ENCODE data around the gene ZC3H12C.
"Not testable (repeated sequence)": the region's sequence is repeated elsewhere in the genome, so short reads cannot be mapped to it uniquely, and the experiment has no call there.

ZC3H12C gene

DNA sequence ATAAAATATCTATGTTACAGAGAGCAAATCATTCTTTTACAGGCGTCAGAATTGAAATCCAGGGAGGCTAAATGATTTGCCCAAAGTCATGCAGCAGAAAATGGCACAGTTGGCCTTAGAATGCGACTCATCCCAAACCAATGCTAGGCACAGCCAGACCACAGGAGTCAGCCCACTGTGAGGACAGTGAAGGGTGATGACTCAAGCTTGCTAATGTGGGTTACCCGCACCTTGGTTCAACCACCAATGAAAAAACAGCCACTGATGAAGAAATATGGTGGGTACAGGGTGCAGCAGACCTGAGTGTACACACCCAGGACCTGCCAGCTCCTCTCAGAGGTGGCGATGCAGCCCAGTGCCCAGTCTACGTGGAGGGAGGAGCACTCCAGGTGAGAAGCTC lies 89.7 kb downstream of the ZC3H12C start:
- no peak for TF ChIP-seq GATA1 (IDR thresholded peaks at IDR 0.05; ENCODE audit: low read depth, low read length)
- TF ChIP-seq POLR2A (IDR thresholded peaks at IDR 0.05; ENCODE audit: low read length) = no peak
- DNase-seq = no peak

DNA sequence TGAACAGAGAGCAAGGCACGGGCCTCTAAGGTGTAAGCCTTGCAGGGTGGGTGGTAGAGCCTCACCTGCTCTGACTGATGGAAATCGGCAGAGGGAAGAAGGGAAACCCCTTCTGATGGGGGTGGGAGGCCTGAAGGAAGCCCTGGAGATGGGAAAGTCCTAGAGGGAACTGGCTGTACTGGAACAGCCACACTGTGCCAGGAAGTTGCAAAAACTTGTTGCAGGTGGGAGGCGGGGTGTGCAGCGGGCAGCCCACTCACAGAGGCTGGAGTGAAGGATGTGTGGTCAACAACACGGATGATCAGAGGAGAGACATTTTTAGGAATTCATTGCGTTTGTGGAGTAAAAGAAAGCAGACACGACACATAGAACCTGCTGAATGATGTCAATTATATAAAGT lies 91.3 kb downstream of the ZC3H12C start:
- no peak for TF ChIP-seq POLR2A (IDR thresholded peaks at IDR 0.05; ENCODE audit: low read length)
- no peak for TF ChIP-seq GATA1 (IDR thresholded peaks at IDR 0.05; ENCODE audit: low read depth, low read length)
- DNase-seq = no peak

DNA sequence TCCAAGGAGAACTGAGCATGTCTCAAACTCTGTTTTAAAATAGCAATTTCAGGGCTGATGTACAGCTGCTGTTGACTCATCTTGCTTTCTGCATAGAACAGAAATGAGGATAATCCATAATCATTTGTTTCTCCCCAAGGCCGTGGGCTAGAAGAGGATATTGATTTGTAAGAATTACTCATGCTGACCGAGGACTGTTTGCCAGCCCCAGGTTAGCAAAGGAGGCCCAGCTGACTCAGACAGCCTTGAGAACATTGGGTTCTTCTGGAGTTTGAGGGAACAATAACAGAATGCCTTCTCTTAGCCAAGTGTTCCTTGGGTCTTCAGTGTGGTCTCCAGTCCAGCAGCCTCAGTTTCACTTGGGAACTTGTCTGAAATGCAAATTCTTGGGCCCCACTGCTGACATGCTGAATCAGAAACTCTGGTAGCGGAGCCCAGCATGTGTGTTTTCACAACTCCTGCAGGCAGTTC lies 92.0 kb downstream of the ZC3H12C start:
- TF ChIP-seq GATA1 (IDR thresholded peaks at IDR 0.05; ENCODE audit: low read depth, low read length) = no peak
- DNase-seq = no peak

DNA sequence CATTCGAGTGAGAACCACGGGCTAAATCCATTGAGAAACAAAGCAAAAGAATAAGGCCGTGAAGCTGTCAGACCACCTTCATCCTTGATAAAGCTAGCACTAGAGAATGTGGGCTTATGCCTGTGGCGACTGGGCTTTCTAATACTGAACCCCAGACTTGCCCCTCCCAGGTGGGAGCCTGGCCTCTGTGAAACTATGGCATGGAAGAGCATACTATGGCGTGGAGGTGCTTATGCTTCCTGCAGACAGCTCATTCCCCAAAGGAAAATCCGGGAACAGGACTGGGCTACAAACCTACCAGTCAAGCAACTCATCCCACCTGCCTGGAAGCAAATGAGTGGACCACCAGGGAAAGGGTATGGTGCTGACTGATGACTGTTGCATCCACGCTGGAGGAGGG lies 92.4 kb downstream of the ZC3H12C start:
- TF ChIP-seq GATA1 (IDR thresholded peaks at IDR 0.05; ENCODE audit: low read depth, low read length) (no peak), POLR2A (IDR thresholded peaks at IDR 0.05; ENCODE audit: low read length) (no peak)
- no peak for DNase-seq

DNA sequence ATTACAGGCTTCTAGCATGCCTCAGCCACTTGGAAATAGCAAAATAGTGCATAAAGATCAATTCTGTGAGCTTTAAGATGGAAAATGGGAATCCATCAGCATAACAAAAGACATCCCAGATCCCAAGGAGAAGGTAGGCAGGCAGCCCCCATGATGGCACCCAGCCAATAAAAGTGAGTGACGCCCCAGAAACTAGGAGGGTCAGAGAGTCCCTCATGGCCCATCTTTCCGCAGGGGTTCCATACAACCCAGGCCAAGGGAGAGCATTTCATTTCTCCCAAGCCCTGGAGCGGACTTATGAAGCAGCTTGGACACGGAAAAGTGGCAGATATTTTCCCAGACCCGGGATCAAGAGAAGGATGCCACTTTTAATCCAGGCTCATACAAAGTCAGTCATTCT lies 93.3 kb downstream of the ZC3H12C start:
- DNase-seq = no peak
- no peak for TF ChIP-seq GATA1 (IDR thresholded peaks at IDR 0.05; ENCODE audit: low read depth, low read length)
- no peak for TF ChIP-seq POLR2A (IDR thresholded peaks at IDR 0.05; ENCODE audit: low read length)

DNA sequence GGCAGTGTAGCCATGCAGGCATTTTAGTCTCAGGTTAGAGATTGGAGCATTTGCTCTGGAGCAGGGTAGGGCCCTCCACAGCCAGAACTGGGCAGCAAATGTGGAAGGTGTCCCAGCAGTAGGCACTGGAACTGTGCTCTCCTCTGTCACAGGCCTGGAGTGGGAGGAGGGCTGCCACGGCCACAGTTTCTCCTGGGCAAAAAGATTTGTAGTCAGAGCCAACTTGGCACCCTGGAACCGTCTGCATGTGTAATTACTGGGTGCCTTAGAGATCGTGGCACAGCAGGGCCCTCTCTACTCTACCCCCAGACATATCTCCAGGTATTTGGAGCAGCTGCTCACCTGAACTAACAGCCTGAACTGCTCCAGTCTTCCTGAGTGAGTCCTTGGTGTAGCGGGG lies 93.7 kb downstream of the ZC3H12C start:
- TF ChIP-seq POLR2A (IDR thresholded peaks at IDR 0.05; ENCODE audit: low read length) = no peak
- TF ChIP-seq GATA1 (IDR thresholded peaks at IDR 0.05; ENCODE audit: low read depth, low read length) = no peak
- DNase-seq = no peak

DNA sequence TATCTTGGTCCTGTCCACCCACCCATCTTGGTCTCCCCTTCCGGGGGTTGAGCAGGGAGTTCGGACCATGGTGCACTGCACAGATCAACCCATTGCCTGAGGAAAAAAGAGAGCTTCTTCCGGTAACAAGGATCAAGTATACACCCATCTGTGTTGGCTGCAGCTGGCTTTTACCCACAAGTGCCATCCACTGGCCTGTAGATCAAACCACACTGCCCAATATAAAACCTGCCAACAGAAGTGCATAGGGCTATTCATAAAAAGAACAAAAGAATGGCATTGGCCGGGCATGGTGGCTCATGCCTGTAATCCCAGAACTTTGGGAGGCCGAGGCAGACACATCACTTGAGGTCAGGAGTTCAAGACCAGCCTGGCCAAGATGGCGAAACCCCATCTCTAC lies 94.5 kb downstream of the ZC3H12C start:
- TF ChIP-seq POLR2A (IDR thresholded peaks at IDR 0.05; ENCODE audit: low read length) (no peak), GATA1 (IDR thresholded peaks at IDR 0.05; ENCODE audit: low read depth, low read length) (no peak)
- no peak for DNase-seq

DNA sequence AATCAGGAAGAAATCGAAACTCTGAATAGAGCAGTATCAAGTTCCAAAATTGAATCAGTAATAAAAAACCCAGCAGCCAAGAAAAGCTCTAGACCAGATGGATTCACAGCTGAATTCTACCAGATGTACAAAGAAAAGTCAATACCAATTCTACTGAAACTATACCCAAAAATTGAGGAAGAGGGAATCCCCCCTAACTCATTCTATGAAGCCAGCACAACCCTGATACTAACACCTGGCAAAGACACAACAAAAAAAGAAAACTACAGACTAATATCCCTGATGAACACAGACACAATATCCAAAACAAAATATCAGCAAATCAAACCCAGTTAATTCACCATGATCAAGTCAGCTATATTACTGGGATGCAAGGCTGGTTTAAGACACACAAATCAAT lies 97.7 kb downstream of the ZC3H12C start:
- TF ChIP-seq GATA1 (IDR thresholded peaks at IDR 0.05; ENCODE audit: low read depth, low read length) (no peak), POLR2A (IDR thresholded peaks at IDR 0.05; ENCODE audit: low read length) (no peak)
- no peak for DNase-seq

DNA sequence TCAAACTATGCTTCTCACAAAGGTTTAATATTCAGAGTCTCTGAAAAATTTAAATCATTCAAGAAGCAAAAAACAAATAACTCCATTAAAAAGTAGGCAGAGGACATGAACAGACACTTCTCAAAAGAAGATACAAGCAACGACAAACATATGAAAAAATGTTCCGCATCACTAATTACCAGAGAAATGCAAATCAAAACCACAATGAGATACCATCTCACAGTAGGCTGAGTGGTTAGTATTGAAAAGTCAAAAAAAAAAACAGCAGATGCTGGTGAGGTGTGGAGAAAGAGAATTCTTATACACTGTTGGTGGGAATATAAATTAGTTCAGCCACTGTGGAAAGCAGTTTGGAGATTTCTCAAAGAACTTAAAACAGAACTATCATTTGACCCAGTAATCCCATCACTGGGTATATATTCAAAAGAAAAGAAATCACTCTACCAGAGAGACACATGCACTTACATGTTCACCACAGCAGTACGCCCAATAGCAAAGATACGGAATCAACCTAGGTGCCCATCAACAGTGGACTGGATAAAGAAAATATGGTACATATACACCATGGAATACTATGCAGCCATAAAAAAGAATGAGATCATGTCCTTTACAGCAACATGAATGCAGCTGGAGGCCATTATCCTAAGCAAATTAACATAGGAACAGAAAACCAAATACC lies 99.6 kb downstream of the ZC3H12C start:
- DNase-seq = not testable (repeated sequence)

DNA sequence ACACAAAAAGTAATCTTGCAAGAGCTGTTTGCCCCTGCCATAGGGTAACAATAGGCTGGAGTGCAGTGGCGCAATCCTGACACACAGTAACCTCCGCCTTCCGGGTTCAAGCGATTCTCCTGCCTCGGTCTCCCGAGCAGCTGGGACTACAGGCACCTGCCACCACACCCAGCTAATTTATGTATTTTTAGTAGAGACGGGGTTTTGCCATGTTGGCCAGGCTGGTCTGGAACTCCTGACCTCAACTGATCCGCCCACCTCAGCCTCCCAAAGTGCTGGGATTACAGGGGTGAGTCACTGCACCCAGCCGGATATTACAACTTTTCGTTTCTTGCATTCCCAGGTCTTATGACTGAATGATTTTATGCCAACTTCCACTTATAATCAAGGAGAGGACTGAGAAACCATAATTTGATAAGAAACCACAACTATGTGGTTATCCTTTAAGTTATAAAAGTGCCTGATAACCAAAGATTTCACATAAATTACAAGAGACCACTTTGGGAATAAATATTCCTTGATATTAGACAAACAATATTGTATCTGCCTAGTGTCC lies 101.1 kb downstream of the ZC3H12C start:
- not testable (repeated sequence) for DNase-seq

DNA sequence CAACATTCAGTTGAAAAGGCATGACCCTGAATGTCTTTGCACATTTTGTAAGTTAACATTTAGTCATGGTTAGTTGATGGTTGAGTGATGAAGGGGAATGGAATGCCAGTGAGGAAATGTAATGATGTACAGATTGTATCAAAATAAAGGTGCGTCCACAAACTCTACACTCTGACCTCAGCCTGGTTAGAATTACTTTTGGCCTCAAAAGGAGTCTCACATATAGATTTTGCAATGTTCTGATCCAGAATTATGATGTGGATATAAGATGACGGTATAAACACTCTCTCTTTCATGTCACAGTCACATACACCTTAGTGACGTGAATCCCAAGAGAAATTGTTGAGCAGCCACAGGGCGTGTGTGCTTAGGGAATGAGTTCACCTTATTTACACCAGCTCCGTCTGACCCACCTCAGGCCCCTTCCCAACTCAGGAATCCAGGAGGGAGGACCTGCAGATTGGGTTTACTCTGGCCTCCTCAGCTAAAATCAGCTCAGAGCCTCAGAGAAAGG lies 103.1 kb downstream of the ZC3H12C start:
- DNase-seq = no peak
- TF ChIP-seq POLR2A (IDR thresholded peaks at IDR 0.05; ENCODE audit: low read length) (no peak), GATA1 (IDR thresholded peaks at IDR 0.05; ENCODE audit: low read depth, low read length) (no peak)

DNA sequence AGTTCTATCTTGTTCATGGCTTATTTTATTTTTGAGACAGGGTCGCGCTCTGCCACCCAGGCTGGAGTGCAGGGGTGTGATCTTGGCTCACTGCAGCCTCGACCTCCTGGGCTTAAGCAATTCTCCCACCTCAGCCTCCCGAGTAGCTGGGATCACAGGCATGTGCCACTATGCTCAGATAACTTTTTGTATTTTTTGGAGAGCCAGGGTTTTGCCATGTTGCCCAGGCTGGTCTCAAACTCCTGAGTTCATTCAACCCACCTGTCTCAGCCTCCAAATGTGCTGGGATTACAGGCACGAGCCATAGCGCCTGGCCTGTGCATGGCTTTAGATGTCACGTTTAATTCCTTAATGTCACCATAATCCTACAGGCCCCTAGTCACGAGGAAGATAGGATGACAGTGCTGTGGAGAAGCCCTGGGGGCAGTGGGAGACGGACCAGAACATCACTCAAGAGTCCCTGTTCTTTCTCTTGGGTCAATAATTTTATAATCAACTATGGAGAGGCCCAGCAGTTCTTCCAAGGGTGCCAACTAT lies 103.8 kb downstream of the ZC3H12C start:
- TF ChIP-seq POLR2A (IDR thresholded peaks at IDR 0.05; ENCODE audit: low read length) (no peak), GATA1 (IDR thresholded peaks at IDR 0.05; ENCODE audit: low read depth, low read length) (no peak)
- no peak for DNase-seq

DNA sequence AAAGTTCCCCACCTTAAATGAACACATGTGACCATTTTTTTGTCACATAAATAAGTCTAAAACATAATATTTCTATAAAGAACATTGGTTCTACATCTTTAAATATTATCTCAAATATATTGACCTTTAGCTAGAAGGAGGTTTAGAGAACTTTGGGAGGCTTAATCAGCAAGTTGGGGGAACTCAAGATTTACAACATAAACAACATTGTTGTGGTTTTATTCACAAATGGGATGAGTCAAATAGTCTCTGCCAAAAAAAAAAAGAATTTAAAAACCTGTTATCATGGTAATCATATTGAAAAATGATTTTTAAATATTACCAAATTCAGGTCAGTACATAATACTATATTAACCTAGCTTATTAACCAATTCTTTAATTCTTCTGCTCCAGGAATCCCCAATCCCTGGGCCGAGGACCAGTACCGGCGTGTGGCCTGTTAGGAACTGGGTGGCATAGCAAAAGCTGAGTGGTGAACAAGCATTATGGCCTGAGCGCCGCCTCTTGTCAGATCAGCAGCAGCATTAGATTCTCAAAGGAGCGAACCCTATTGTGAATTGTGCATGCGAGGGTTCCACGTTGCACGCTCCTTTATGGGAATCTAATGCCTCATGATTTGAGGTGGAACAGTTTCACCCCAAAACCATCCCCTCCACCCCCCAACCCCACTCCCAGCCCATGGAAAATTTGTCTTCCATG lies 105.0 kb downstream of the ZC3H12C start:
- DNase-seq = no peak
- TF ChIP-seq POLR2A (IDR thresholded peaks at IDR 0.05; ENCODE audit: low read length) (no peak), GATA1 (IDR thresholded peaks at IDR 0.05; ENCODE audit: low read depth, low read length) (no peak)

DNA sequence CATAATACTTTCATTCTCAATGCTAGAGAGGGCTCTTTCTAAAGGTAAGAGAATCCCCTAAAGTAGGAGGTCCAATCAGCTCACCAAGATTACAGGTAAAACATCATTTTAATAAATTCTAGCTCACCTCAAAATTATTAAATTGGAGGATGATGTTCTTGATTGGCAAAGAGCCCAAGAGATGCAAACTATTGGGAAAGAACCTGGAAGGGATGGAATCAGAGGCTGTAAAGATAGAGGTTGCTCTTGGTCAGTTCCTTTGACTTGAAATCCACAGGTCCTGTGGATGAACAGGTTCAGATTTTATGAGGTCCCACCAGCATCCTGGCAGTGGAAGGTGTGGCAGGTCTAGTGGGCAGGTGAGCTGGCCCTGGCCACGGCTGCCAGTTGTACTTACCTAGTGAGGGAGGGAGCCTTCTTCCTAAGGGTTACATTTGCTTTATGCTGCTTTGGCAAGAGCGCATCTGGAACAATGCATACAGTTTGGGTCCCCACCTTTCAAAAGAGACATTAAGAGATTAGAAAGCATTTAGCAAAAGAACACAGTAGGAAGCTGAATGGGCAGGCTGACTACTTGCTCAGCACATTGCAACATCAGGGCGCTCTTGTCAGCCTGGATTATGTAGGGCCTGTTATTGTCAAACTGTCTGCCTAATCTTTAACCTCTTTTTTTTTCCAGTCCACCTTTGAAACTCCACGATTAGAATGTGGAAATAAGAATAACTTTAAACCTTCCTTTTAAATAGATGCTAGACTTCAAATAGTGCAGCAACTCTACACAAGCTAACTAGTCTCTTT lies 106.2 kb downstream of the ZC3H12C start:
- no peak for TF ChIP-seq GATA1 (IDR thresholded peaks at IDR 0.05; ENCODE audit: low read depth, low read length)
- no peak for TF ChIP-seq POLR2A (IDR thresholded peaks at IDR 0.05; ENCODE audit: low read length)
- no peak for DNase-seq

Data from erythroblast (primary cell).